ENCODE results near the gene TERC. TPM values are rescaled to one million over a fixed set of nuclear protein-coding genes. Genes with fewer than 3 reads are reported as not detected.
A peak's percentile ranks its signal among the peaks of the same experiment; 100 is the strongest.

TERC gene
- total and polyA plus RNA-seq, 10 of the 15 experiments (the other 5 are each of a cell fraction or from before 2014, with no cell fraction given), result 0.43 to 125 (median 6.2) TPM; not detected in 4

DNA sequence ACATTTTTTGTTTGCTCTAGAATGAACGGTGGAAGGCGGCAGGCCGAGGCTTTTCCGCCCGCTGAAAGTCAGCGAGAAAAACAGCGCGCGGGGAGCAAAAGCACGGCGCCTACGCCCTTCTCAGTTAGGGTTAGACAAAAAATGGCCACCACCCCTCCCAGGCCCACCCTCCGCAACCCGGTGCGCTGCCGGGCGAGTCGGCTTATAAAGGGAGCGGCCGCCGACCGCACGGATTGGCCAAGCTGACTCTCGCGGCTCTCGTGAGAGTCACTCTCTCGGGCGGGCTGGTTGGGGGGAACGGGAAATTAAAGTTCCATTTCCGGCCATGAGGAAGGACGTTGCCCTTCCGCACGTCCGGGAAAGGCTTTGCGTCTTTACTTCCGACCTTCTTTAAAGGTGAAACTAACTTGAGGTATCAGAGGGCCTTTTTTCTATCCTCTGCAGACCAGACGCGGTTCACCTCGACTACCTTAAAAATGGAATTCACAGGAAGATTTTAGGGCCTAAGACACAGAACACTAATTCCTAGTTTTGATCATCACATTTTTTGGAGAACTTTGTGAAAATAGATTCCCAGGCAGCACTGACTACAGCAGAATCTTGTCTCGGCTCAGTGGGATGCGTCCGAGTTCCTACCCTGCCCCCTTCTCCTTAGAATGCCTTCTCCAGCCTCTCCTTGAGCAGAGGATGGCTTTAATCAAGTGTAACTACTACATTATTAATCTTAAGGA, at the start of gene TERC (continued):
- TF ChIP-seq, protein P1, sequence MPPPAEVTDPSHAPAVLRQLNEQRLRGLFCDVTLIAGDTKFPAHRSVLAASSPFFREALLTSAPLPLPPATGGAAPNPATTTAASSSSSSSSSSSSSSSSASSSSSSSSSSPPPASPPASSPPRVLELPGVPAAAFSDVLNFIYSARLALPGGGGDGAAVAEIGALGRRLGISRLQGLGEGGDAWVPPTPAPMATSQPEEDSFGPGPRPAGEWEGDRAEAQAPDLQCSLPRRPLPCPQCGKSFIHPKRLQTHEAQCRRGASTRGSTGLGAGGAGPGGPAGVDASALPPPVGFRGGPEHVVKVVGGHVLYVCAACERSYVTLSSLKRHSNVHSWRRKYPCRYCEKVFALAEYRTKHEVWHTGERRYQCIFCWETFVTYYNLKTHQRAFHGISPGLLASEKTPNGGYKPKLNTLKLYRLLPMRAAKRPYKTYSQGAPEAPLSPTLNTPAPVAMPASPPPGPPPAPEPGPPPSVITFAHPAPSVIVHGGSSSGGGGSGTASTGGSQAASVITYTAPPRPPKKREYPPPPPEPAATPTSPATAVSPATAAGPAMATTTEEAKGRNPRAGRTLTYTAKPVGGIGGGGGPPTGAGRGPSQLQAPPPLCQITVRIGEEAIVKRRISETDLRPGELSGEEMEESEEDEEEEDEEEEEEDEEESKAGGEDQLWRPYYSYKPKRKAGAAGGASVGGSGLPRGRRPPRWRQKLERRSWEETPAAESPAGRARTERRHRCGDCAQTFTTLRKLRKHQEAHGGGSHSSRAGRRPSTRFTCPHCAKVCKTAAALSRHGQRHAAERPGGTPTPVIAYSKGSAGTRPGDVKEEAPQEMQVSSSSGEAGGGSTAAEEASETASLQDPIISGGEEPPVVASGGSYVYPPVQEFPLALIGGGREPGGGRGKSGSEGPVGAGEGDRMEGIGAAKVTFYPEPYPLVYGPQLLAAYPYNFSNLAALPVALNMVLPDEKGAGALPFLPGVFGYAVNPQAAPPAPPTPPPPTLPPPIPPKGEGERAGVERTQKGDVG (CRISPR knock-in tag; IDR thresholded peaks at IDR 0.05), result no peak
- TF ChIP-seq, protein P2, sequence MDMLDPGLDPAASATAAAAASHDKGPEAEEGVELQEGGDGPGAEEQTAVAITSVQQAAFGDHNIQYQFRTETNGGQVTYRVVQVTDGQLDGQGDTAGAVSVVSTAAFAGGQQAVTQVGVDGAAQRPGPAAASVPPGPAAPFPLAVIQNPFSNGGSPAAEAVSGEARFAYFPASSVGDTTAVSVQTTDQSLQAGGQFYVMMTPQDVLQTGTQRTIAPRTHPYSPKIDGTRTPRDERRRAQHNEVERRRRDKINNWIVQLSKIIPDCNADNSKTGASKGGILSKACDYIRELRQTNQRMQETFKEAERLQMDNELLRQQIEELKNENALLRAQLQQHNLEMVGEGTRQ (IDR thresholded peaks at IDR 0.05; ENCODE audit: borderline replicate concordance, low read depth, low read length), result no peak
- TF ChIP-seq MTA2 (IDR thresholded peaks at IDR 0.05; ENCODE audit: low read depth) (no peak), SREBF2 (IDR thresholded peaks at IDR 0.05; ENCODE audit: low read length) (no peak), ZNF274 (IDR thresholded peaks at IDR 0.05; ENCODE audit: insufficient read depth, insufficient read length) (no peak), FOS (IDR thresholded peaks at IDR 0.05; ENCODE audit: borderline replicate concordance, extremely low read depth, insufficient read length) (no peak), BACH1 (IDR thresholded peaks at IDR 0.05; ENCODE audit: borderline replicate concordance) (peak; percentile 39; the same call in 1 of the 2 replicates), NFIC (IDR thresholded peaks at IDR 0.05; ENCODE audit: low read depth, low read length) (no peak), SMC3 (IDR thresholded peaks at IDR 0.05; ENCODE audit: borderline replicate concordance, low read length) (no peak), POLR2A (IDR thresholded peaks at IDR 0.05; ENCODE audit: low read depth, low read length) (peak; percentile 82), ZNF24 (IDR thresholded peaks at IDR 0.05) (no peak), RBBP5 (conservative IDR thresholded peaks at IDR 0.05) (no peak), SMAD1 (IDR thresholded peaks at IDR 0.05; ENCODE audit: low read depth, partially characterized antibody) (no peak), SMAD5 (IDR thresholded peaks at IDR 0.05; ENCODE audit: low read depth) (peak; percentile 92), NFXL1 (IDR thresholded peaks at IDR 0.05; ENCODE audit: borderline replicate concordance) (no peak), ZSCAN29 (IDR thresholded peaks at IDR 0.05) (no peak), MTA3 (IDR thresholded peaks at IDR 0.05; ENCODE audit: borderline replicate concordance, low read length) (no peak; the same call in 1 of the 2 replicates), NR2C1 (IDR thresholded peaks at IDR 0.05) (no peak), SMARCA5 (IDR thresholded peaks at IDR 0.05) (no peak)
- TF ChIP-seq, protein P3, sequence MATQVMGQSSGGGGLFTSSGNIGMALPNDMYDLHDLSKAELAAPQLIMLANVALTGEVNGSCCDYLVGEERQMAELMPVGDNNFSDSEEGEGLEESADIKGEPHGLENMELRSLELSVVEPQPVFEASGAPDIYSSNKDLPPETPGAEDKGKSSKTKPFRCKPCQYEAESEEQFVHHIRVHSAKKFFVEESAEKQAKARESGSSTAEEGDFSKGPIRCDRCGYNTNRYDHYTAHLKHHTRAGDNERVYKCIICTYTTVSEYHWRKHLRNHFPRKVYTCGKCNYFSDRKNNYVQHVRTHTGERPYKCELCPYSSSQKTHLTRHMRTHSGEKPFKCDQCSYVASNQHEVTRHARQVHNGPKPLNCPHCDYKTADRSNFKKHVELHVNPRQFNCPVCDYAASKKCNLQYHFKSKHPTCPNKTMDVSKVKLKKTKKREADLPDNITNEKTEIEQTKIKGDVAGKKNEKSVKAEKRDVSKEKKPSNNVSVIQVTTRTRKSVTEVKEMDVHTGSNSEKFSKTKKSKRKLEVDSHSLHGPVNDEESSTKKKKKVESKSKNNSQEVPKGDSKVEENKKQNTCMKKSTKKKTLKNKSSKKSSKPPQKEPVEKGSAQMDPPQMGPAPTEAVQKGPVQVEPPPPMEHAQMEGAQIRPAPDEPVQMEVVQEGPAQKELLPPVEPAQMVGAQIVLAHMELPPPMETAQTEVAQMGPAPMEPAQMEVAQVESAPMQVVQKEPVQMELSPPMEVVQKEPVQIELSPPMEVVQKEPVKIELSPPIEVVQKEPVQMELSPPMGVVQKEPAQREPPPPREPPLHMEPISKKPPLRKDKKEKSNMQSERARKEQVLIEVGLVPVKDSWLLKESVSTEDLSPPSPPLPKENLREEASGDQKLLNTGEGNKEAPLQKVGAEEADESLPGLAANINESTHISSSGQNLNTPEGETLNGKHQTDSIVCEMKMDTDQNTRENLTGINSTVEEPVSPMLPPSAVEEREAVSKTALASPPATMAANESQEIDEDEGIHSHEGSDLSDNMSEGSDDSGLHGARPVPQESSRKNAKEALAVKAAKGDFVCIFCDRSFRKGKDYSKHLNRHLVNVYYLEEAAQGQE (IDR thresholded peaks at IDR 0.05; ENCODE audit: low read depth, low read length), result no peak
- TF ChIP-seq, protein P4, sequence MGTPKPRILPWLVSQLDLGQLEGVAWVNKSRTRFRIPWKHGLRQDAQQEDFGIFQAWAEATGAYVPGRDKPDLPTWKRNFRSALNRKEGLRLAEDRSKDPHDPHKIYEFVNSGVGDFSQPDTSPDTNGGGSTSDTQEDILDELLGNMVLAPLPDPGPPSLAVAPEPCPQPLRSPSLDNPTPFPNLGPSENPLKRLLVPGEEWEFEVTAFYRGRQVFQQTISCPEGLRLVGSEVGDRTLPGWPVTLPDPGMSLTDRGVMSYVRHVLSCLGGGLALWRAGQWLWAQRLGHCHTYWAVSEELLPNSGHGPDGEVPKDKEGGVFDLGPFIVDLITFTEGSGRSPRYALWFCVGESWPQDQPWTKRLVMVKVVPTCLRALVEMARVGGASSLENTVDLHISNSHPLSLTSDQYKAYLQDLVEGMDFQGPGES (IDR thresholded peaks at IDR 0.05), result no peak
- TF ChIP-seq, protein P5, sequence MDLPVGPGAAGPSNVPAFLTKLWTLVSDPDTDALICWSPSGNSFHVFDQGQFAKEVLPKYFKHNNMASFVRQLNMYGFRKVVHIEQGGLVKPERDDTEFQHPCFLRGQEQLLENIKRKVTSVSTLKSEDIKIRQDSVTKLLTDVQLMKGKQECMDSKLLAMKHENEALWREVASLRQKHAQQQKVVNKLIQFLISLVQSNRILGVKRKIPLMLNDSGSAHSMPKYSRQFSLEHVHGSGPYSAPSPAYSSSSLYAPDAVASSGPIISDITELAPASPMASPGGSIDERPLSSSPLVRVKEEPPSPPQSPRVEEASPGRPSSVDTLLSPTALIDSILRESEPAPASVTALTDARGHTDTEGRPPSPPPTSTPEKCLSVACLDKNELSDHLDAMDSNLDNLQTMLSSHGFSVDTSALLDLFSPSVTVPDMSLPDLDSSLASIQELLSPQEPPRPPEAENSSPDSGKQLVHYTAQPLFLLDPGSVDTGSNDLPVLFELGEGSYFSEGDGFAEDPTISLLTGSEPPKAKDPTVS (IDR thresholded peaks at IDR 0.05; ENCODE audit: low read depth, low read length), result no peak

Measured in GM12878 (cell line).